ENCODE measurements around the gene DGKB.

DGKB gene

DNA sequence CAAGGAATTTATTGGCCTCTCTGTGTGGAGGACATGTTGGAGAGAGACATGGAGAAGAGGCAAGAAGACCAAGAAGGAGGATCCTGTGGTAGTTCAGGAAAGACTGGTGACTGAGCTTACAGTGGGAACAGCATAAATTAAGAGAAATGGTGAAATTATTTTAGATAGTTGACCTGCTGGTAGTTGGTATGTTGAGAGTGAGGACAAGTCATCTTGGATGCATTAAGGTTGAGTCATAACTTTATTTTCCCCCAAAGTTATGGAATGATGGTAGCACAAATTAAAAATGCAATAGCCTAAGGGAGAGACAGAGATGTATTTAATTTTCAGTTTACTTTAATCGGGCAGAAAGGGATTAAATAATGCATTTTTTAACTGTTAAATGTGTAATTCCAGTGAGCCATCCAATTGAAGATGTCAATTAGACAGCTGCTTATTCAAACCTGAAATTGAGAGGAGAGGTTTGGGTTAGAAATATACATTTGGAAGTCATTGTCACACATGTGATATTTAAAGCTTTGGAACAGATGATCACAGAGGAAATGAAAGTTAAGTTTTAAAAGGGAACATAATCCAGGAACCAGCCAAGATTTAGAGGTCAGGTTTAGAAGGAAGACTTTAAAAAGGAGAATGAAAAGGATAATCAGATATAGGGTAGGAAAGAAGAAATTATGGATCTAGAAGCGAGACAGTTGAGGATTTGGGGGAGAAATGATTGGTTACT is 80.6 kb downstream of the DGKB start:
- TF ChIP-seq CEBPB (IDR thresholded peaks at IDR 0.05) (no peak), NFIC (IDR thresholded peaks at IDR 0.05) (no peak), CREB1 (IDR thresholded peaks at IDR 0.05; ENCODE audit: low read depth) (no peak), MAX (IDR thresholded peaks at IDR 0.05) (no peak), ZBTB7A (IDR thresholded peaks at IDR 0.05; ENCODE audit: low read depth) (no peak), YY1 (IDR thresholded peaks at IDR 0.05; ENCODE audit: low read depth) (no peak), EP300 (IDR thresholded peaks at IDR 0.05; ENCODE audit: borderline replicate concordance) (no peak), TEAD4 (IDR thresholded peaks at IDR 0.05) (no peak), EGR1 (IDR thresholded peaks at IDR 0.05) (no peak), FOXM1 (IDR thresholded peaks at IDR 0.05; ENCODE audit: borderline replicate concordance, low read depth) (no peak), RAD21 (IDR thresholded peaks at IDR 0.05; ENCODE audit: low read depth) (no peak), TCF12 (IDR thresholded peaks at IDR 0.05; ENCODE audit: low read depth) (no peak), REST (IDR thresholded peaks at IDR 0.05; ENCODE audit: low read depth) (no peak), USF1 (IDR thresholded peaks at IDR 0.05) (no peak), TAF1 (IDR thresholded peaks at IDR 0.05; ENCODE audit: low read depth) (no peak)

- TF ChIP-seq TAF1 (IDR thresholded peaks at IDR 0.05; ENCODE audit: low read depth), result no peak
- no peak for TF ChIP-seq ZBTB7A (IDR thresholded peaks at IDR 0.05; ENCODE audit: low read depth)
- no peak for TF ChIP-seq TEAD4 (IDR thresholded peaks at IDR 0.05)
- TF ChIP-seq YY1 (IDR thresholded peaks at IDR 0.05; ENCODE audit: low read depth), result no peak
- no peak for TF ChIP-seq USF1 (IDR thresholded peaks at IDR 0.05)
- TF ChIP-seq RAD21 (IDR thresholded peaks at IDR 0.05; ENCODE audit: low read depth), result no peak
- no peak for TF ChIP-seq TCF12 (IDR thresholded peaks at IDR 0.05; ENCODE audit: low read depth)
- TF ChIP-seq EP300 (IDR thresholded peaks at IDR 0.05; ENCODE audit: borderline replicate concordance), result no peak
- TF ChIP-seq CEBPB (IDR thresholded peaks at IDR 0.05), result no peak
- no peak for TF ChIP-seq MAX (IDR thresholded peaks at IDR 0.05)
Measured at GRCh38 chr7:14818871-14819270, 83.7 kb downstream of the DGKB start.

GRCh38 chr7:14817829-14818614 is 84.5 kb downstream of the DGKB start:
- TF ChIP-seq TEAD4 (IDR thresholded peaks at IDR 0.05) (no peak), REST (IDR thresholded peaks at IDR 0.05; ENCODE audit: low read depth) (no peak), TCF12 (IDR thresholded peaks at IDR 0.05; ENCODE audit: low read depth) (no peak), EP300 (IDR thresholded peaks at IDR 0.05; ENCODE audit: borderline replicate concordance) (no peak), CEBPB (IDR thresholded peaks at IDR 0.05) (no peak)

GRCh38 chr7:14807507-14807906 is 95.0 kb downstream of the DGKB start:
- no peak for TF ChIP-seq USF1 (IDR thresholded peaks at IDR 0.05)
- no peak for TF ChIP-seq TCF12 (IDR thresholded peaks at IDR 0.05; ENCODE audit: low read depth)
- TF ChIP-seq CEBPB (IDR thresholded peaks at IDR 0.05), result no peak
- TF ChIP-seq CREB1 (IDR thresholded peaks at IDR 0.05; ENCODE audit: low read depth), result no peak
- TF ChIP-seq MAX (IDR thresholded peaks at IDR 0.05), result no peak
- TF ChIP-seq FOXM1 (IDR thresholded peaks at IDR 0.05; ENCODE audit: borderline replicate concordance, low read depth), result no peak
- TF ChIP-seq TAF1 (IDR thresholded peaks at IDR 0.05; ENCODE audit: low read depth), result no peak
- no peak for TF ChIP-seq EP300 (IDR thresholded peaks at IDR 0.05; ENCODE audit: borderline replicate concordance)
- no peak for TF ChIP-seq NFIC (IDR thresholded peaks at IDR 0.05)
- TF ChIP-seq RAD21 (IDR thresholded peaks at IDR 0.05; ENCODE audit: low read depth), result no peak
- TF ChIP-seq REST (IDR thresholded peaks at IDR 0.05; ENCODE audit: low read depth), result no peak
- TF ChIP-seq TEAD4 (IDR thresholded peaks at IDR 0.05), result no peak
- TF ChIP-seq YY1 (IDR thresholded peaks at IDR 0.05; ENCODE audit: low read depth), result no peak
- no peak for TF ChIP-seq ZBTB7A (IDR thresholded peaks at IDR 0.05; ENCODE audit: low read depth)
- no peak for TF ChIP-seq EGR1 (IDR thresholded peaks at IDR 0.05)

Data from Ishikawa (cell line).